ENCODE measurements around the gene FNDC10. TPM values are rescaled to one million over a fixed set of nuclear protein-coding genes. Genes with fewer than 3 reads are reported as not detected.

FNDC10 gene
- total and polyA plus RNA-seq, 9 of the 15 experiments (the other 6 are each of a cell fraction or from before 2014, with no cell fraction given): 0.08 to 6.3 (median 1.6) TPM

DNA sequence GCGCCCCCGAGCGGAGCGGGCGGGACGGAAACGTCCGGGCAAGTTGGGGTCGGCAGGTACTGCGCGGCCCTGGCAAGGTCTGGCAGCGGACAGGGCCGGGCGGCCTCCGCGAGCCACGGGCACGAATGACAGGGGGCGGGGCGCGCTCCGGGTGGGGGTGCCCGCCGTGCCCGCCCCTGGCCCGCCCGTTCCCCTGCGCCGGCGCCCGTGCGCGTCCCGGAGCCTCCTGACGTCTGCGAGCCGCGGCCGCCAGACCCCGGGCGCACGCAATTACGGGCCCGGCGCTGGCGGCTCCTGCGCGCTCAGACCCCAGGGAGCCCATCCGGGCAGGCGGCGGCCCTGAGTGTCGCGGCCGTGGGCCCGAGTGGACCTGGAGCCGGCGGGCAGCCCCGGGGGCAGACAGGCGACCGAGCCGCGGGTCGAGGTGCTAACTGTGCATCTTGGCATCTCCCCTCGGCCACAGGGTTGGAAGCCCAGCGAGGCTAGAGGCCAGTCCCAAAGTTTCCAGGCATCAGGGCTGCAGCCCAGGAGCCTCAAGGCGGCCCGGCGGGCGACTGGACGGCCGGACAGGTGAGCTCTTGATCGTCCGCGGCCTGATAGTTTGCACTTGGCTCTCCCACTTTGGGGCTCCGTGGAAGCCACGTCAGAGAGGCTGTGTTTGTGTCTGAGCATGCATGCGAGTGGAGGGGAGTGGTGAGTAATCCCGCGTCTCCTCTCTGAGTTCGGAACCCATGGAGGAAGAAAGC, 16.3 kb upstream of the FNDC10 start (continued):
- TF ChIP-seq, protein P1, sequence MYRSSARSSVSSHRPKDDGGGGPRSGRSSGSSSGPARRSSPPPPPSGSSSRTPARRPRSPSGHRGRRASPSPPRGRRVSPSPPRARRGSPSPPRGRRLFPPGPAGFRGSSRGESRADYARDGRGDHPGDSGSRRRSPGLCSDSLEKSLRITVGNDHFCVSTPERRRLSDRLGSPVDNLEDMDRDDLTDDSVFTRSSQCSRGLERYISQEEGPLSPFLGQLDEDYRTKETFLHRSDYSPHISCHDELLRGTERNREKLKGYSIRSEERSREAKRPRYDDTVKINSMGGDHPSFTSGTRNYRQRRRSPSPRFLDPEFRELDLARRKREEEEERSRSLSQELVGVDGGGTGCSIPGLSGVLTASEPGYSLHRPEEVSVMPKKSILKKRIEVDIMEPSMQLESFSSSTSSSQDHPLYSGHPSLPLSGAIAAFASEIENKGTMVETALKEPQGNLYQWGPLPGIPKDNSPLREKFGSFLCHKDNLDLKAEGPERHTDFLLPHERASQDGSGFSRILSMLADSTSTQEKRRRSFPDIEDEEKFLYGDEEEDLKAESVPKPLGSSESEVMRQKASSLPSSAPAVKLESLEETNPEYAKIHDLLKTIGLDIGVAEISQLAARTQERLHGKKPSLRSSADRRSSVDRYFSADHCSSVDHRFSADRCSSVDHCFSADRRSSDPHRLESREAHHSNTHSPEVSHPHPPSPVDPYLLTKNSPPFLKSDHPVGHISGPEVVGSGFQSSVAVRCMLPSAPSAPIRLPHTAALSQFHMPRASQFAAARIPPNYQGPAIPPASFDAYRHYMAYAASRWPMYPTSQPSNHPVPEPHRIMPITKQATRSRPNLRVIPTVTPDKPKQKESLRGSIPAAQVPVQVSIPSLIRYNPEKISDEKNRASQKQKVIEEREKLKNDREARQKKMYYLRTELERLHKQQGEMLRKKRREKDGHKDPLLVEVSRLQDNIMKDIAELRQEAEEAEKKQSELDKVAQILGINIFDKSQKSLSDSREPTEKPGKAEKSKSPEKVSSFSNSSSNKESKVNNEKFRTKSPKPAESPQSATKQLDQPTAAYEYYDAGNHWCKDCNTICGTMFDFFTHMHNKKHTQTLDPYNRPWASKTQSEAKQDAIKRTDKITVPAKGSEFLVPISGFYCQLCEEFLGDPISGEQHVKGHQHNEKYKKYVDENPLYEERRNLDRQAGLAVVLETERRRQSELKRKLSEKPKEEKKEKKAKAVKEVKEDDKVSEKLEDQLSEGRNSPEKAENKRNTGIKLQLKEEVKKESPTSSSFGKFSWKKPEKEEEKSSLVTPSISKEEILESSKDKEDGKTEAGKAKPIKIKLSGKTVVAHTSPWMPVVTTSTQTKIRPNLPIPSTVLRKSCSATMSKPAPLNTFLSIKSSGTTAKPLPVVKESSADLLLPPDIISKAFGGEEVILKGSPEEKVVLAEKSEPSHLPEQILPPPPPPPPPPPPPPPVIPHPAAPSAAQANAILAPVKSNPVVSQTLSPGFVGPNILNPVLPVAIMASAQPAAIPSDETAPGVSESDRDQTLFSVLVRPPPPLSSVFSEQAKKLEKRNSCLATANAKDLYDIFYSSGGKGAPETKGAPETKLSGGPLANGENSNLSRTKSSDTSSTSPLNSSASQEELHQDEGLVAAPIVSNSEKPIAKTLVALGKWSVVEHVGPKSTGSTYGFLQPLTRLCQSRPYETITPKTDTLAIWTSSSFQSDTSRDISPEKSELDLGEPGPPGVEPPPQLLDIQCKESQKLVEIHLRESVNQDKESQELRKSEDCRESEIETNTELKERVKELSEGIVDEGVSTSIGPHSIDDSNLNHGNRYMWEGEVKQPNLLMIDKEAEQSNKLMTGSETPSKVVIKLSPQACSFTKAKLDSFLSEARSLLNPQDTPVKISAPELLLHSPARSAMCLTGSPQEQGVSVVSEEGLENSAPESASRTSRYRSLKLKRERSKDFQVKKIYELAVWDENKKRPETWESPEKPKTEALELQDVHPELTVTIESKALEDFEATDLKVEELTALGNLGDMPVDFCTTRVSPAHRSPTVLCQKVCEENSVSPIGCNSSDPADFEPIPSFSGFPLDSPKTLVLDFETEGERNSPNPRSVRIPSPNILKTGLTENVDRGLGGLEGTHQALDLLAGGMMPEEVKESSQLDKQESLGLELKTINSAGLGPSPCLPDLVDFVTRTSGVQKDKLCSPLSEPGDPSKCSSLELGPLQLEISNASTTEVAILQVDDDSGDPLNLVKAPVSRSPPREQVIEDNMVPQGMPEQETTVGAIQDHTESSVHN (IDR thresholded peaks at IDR 0.05; ENCODE audit: borderline replicate concordance in 1 of 2, low read depth in 1 of 2): no peak
- TF ChIP-seq SP2 (IDR thresholded peaks at IDR 0.05; ENCODE audit: extremely low read depth, low read depth, low read length, poor library complexity, severe bottlenecking) (no peak), PHB (CRISPR knock-in tag; IDR thresholded peaks at IDR 0.05) (no peak), ZNF253 (CRISPR knock-in tag; conservative IDR thresholded peaks at IDR 0.05) (no peak), ZNF431 (CRISPR knock-in tag; IDR thresholded peaks at IDR 0.05) (0 out of 2 replicates have a peak, but pooled peaks have one; percentile 43), ZNF282 (CRISPR knock-in tag; IDR thresholded peaks at IDR 0.05) (peak; percentile 68; the same call in 1 of the 2 replicates), OTX1 (CRISPR knock-in tag; IDR thresholded peaks at IDR 0.05) (no peak), NR2F6 (CRISPR knock-in tag; IDR thresholded peaks at IDR 0.05) (no peak), KAT7 (CRISPR knock-in tag; IDR thresholded peaks at IDR 0.05; ENCODE audit: borderline replicate concordance) (peak; percentile 94; the same call in 1 of the 2 replicates), NFE2 (IDR thresholded peaks at IDR 0.05; ENCODE audit: low read depth) (no peak)
- TF ChIP-seq, protein P2, sequence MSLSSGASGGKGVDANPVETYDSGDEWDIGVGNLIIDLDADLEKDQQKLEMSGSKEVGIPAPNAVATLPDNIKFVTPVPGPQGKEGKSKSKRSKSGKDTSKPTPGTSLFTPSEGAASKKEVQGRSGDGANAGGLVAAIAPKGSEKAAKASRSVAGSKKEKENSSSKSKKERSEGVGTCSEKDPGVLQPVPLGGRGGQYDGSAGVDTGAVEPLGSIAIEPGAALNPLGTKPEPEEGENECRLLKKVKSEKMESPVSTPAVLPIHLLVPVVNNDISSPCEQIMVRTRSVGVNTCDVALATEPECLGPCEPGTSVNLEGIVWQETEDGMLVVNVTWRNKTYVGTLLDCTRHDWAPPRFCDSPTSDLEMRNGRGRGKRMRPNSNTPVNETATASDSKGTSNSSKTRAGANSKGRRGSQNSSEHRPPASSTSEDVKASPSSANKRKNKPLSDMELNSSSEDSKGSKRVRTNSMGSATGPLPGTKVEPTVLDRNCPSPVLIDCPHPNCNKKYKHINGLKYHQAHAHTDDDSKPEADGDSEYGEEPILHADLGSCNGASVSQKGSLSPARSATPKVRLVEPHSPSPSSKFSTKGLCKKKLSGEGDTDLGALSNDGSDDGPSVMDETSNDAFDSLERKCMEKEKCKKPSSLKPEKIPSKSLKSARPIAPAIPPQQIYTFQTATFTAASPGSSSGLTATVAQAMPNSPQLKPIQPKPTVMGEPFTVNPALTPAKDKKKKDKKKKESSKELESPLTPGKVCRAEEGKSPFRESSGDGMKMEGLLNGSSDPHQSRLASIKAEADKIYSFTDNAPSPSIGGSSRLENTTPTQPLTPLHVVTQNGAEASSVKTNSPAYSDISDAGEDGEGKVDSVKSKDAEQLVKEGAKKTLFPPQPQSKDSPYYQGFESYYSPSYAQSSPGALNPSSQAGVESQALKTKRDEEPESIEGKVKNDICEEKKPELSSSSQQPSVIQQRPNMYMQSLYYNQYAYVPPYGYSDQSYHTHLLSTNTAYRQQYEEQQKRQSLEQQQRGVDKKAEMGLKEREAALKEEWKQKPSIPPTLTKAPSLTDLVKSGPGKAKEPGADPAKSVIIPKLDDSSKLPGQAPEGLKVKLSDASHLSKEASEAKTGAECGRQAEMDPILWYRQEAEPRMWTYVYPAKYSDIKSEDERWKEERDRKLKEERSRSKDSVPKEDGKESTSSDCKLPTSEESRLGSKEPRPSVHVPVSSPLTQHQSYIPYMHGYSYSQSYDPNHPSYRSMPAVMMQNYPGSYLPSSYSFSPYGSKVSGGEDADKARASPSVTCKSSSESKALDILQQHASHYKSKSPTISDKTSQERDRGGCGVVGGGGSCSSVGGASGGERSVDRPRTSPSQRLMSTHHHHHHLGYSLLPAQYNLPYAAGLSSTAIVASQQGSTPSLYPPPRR (CRISPR knock-in tag; IDR thresholded peaks at IDR 0.05; ENCODE audit: borderline replicate concordance): peak; percentile 47; the same call in 1 of the 2 replicates
- TF ChIP-seq, protein P3, sequence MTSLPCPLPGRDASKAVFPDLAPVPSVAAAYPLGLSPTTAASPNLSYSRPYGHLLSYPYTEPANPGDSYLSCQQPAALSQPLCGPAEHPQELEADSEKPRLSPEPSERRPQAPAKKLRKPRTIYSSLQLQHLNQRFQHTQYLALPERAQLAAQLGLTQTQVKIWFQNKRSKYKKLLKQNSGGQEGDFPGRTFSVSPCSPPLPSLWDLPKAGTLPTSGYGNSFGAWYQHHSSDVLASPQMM (CRISPR knock-in tag; IDR thresholded peaks at IDR 0.05): no peak
- TF ChIP-seq, protein P4, sequence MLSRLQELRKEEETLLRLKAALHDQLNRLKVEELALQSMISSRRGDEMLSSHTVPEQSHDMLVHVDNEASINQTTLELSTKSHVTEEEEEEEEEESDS (CRISPR knock-in tag; IDR thresholded peaks at IDR 0.05): no peak

Data from K562 (cell line).